GM21737 (cell line): ENCODE data around the gene CPZ.
"Not testable (repeated sequence)": the region's sequence is repeated elsewhere in the genome, so short reads cannot be mapped to it uniquely, and the experiment has no call there.

Source experiments
- ATAC-seq: cut with Tn5 transposase; IDR thresholded peaks from one replicate; pipeline ENCODE4 v1.9.1; 2021; ENCODE audit warnings: mild to moderate bottlenecking, moderate library complexity; ENCODE audit not compliant: unreplicated experiment

Gene CPZ

GRCh38 chr4:8608714-8609391, 16.3 kb downstream of the CPZ start:
- ATAC-seq, result no peak

GRCh38 chr4:8609406-8609805, 16.8 kb downstream of the CPZ start:
- no peak for ATAC-seq

GRCh38 chr4:8609824-8610350, 17.3 kb downstream of the CPZ start:
- no peak for ATAC-seq

GRCh38 chr4:8610858-8611616, 18.5 kb downstream of the CPZ start:
- ATAC-seq, result no peak

- no peak for ATAC-seq
Measured at GRCh38 chr4:8612646-8613045, 20.1 kb downstream of the CPZ start.

- no peak for ATAC-seq
Measured at GRCh38 chr4:8613421-8614364, 21.1 kb downstream of the CPZ start.

GRCh38 chr4:8614365-8615193, 22.0 kb downstream of the CPZ start:
- no peak for ATAC-seq

GRCh38 chr4:8615366-8615765, 22.8 kb downstream of the CPZ start:
- no peak for ATAC-seq

- no peak for ATAC-seq
Measured at GRCh38 chr4:8615921-8616787, 23.6 kb downstream of the CPZ start.

- no peak for ATAC-seq
Measured at GRCh38 chr4:8616831-8617230, 24.3 kb downstream of the CPZ start.

- no peak for ATAC-seq
Measured at GRCh38 chr4:8617486-8618040, 25.0 kb downstream of the CPZ start.

- ATAC-seq, result no peak
Measured at GRCh38 chr4:8618421-8618820, 25.9 kb downstream of the CPZ start.

- ATAC-seq, result no peak
Measured at GRCh38 chr4:8618961-8619720, 26.6 kb downstream of the CPZ start.

GRCh38 chr4:8621135-8621534, 28.6 kb downstream of the CPZ start:
- not testable (repeated sequence) for ATAC-seq

- not testable (repeated sequence) for ATAC-seq
Measured at GRCh38 chr4:8624601-8625272, 32.2 kb downstream of the CPZ start.

- not testable (repeated sequence) for ATAC-seq
Measured at GRCh38 chr4:8630240-8630905, 37.8 kb downstream of the CPZ start.

- not testable (repeated sequence) for ATAC-seq
Measured at GRCh38 chr4:8631896-8632295, 39.3 kb downstream of the CPZ start.
